DND-41 (cell line): ENCODE results near the gene AQP2.

Source experiments
- EZH2 ChIP-seq: IDR thresholded peaks from 3 replicates; pipeline ENCODE4 v1.6.1; 2012; ENCODE audit warnings: borderline replicate concordance, low read depth, mild to moderate bottlenecking, moderate library complexity, low read length, inconsistent platforms; ENCODE audit not compliant: severe bottlenecking
- TF ChIP-seq, protein P1 (sequence below): IDR thresholded peaks from 2 replicates; pipeline ENCODE4 v1.5.1; 2012; ENCODE audit warnings: borderline replicate concordance, low read length, moderate library complexity, mild to moderate bottlenecking; ENCODE audit not compliant: poor library complexity, severe bottlenecking; ENCODE audit errors: extremely low read depth

DNA sequence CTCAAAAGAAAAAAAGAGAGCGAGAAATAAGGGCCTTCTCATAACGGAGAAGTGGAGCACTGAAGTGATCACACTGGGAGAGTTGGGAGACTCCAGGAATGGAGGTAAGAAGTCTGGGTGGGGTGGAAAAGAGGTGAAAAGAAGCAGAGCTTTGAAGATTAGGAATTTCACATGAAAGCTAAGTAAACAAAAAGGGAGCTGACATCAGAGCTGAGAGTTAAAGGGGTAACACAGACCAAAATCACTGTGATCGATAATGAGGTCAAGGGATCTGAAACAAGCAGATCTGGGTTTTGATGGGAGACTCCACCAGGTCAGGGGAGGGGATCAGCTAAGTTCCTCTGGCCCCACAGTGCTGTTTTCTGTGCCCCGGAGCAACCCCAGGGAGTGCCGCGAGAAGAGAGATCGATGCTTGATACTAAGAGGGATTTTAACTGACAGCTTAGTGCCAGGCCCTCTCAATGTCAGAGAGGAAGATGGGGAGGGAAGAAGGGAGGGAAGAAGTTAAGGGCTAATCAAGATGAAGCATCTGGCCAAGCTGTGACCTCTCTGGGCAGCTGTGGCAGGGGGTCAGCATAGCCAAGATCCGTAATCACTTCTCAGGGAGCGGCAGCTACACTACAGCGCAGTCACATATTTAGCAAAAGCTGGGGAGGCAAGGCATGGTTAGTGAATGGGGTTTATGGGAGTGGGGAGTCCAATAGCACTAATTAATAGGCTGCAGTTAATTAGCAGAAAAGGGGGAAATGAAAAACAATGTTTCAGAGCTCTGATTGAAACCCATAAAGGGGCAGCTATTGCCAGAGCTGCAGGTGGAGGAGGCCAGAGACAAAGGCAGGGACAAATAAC lies 30.2 kb downstream of the AQP2 start:
- TF ChIP-seq, protein P1, sequence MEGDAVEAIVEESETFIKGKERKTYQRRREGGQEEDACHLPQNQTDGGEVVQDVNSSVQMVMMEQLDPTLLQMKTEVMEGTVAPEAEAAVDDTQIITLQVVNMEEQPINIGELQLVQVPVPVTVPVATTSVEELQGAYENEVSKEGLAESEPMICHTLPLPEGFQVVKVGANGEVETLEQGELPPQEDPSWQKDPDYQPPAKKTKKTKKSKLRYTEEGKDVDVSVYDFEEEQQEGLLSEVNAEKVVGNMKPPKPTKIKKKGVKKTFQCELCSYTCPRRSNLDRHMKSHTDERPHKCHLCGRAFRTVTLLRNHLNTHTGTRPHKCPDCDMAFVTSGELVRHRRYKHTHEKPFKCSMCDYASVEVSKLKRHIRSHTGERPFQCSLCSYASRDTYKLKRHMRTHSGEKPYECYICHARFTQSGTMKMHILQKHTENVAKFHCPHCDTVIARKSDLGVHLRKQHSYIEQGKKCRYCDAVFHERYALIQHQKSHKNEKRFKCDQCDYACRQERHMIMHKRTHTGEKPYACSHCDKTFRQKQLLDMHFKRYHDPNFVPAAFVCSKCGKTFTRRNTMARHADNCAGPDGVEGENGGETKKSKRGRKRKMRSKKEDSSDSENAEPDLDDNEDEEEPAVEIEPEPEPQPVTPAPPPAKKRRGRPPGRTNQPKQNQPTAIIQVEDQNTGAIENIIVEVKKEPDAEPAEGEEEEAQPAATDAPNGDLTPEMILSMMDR, result no peak
- no peak for TF ChIP-seq EZH2
